Fibroblast of mammary gland (primary cell): ENCODE results near the gene CTDSPL.

ENCODE experiments used
- DNase-seq: peaks from one replicate; pipeline ENCODE4 v3.0.0-alpha.2; 2010; ENCODE audit warnings: low read depth
- H3K4me3 ChIP-seq: 2 replicates; pipeline ENCODE4 v1.5.1; 2011; ENCODE audit warnings: low read depth, mild to moderate bottlenecking, low read length, moderate library complexity; ENCODE audit not compliant: control insufficient read depth
- TF ChIP-seq, protein P1 (sequence below): conservative IDR thresholded peaks from 2 replicates; pipeline ENCODE4 v1.5.1; 2011; ENCODE audit warnings: low read depth, low read length, inconsistent platforms; ENCODE audit not compliant: control insufficient read depth, insufficient read depth

Gene CTDSPL

DNA sequence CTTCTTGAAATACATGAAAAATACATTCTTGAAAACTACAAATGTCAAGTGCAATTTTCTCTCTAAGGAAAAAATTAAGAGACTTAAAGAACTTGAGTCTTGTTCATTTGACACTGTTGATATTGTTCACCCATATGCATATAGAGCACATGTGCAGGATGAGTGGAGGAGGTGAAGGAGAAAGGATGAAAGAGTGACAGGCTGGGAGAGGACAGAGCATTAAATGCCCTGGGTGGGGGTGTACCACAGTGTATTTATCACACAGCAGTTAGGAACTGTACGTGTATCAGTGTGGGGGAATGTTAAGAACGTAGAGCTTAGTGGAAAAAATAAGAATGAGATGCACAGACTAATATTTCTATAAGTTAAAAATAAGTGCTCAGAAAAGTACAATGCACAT, 45.7 kb downstream of the CTDSPL start:
- TF ChIP-seq, protein P1, sequence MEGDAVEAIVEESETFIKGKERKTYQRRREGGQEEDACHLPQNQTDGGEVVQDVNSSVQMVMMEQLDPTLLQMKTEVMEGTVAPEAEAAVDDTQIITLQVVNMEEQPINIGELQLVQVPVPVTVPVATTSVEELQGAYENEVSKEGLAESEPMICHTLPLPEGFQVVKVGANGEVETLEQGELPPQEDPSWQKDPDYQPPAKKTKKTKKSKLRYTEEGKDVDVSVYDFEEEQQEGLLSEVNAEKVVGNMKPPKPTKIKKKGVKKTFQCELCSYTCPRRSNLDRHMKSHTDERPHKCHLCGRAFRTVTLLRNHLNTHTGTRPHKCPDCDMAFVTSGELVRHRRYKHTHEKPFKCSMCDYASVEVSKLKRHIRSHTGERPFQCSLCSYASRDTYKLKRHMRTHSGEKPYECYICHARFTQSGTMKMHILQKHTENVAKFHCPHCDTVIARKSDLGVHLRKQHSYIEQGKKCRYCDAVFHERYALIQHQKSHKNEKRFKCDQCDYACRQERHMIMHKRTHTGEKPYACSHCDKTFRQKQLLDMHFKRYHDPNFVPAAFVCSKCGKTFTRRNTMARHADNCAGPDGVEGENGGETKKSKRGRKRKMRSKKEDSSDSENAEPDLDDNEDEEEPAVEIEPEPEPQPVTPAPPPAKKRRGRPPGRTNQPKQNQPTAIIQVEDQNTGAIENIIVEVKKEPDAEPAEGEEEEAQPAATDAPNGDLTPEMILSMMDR: no peak
- DNase-seq: no peak
- no peak overlapping the region for H3K4me3 ChIP-seq

DNA sequence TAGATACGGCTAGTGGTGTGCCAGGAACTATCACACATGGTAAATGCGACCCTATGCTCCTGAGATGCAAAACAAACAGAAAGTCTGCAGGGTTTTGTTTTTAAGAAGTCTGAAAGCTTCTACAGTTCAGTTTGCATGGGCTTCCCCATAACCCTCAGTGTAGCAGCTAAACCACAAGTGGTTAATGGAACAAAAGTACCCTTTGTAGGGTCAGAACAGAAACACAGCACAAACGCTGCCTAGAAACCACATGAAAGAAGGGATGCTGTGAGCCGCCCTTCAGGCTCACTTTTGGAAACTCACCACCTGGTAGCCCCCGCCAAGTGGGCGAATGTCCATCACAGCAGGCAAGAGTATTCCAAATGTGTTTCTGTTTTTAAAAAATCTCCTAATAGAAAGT, 46.2 kb downstream of the CTDSPL start:
- TF ChIP-seq, protein P1: no peak
- DNase-seq: no peak
- H3K4me3 ChIP-seq: no peak overlapping the region

DNA sequence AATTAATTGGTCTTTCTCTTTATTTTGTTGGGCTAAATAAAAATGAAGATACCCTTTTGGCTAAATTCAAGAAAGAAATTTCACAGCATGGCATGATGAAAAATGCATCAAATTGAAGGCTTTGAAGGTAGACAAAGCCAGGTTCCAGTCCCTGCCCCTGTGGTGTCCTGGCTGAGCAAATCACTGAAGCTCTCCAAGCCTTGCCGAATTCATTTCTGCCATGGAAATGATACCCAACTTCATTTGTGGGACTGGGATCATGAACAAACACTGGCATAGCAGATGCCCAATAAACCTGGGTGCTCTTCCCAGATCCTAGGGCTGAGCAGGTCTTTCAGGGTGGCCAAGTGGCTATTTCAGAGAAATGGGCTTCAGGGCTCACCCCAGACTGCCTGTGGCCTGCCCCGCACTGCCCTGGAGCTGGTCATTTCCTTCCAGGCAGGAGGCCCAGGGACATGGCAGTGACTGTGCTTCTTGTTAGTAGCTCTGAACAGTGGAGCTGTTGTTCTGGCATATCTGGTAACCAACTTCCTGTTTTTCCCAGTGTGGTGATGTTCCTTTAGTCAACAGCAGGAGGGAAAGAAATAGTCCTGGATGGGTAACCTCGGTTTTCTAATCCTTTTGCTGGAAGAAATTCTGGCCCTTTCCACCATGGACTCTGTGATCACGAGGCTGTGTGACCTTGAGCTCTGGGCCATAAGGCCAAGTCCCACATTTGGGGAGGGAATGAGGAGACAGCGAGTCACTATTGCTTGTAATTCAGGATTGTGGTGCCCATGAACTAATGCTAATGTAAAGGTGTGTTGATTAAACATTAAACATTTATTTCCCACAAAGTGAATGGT, 47.6 kb downstream of the CTDSPL start:
- TF ChIP-seq, protein P1: no peak
- peak; percentile 9 for DNase-seq
- no peak overlapping the region for H3K4me3 ChIP-seq

DNA sequence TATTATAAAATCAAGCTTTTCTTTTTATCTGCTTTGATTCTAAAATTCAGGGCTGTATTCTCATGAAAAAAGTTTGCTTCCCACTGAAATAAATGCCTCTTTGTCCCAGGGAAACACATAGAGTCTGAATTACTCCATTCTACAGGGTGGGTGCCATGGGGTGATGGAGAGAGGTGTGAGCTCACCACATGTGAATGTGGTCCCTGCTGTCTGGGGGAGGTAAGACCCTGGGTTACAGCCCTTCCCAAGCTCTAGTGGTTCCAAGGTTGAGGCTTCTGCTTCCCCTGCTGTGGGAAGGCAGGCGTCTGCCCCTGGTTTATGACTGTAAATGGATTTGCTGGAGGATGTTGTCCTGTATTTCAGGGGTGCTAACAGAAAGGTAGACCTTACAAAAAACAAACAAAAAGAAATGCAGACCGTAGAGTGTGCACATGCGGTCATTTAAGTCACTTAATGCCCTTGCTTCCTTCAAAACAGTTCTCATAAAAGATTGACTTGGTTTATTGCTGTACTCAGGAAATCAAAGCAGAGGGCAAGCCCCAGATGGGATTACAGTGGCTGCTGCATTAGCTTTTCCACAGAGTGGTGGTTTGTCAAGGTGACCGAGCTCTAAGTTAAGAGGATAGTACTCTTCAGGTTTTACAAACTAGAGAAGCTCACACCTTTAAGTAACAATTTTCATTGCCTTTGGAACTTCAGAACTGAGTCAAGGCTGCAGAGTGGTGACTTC, 49.2 kb downstream of the CTDSPL start:
- DNase-seq: no peak
- H3K4me3 ChIP-seq: no peak overlapping the region
- TF ChIP-seq, protein P1: no peak

DNA sequence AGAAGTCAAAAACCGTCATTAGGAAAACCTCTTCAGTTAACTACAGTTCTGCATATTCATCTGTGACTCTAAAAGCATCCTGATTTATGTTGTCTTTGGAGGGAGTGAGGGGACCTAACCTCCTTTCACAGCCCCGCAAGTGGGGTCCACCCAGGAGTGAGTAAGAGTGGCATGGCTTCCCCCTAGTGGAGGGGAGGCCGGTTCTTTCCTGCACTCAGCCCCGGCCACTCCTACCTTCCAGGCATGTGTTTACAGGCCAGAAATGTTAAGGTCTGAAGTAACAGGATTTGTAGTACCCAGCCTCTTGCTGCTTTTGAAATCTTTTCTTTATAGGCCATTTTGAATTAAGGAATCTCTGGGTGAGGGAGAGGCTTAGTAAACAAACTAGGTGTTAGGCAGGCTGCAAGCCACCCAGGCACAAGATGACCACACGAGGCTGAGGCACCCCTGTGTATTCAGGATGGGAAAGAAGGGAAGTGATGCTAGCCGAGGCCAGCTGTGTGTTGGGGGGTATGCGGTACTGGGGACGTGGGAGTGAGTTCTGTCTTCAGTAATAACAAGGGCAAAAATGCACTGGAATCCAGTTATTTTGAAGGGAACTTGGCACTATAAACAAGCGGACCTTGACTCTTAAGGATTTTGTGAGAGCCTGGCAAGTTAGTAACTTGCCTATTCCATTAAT, 50.5 kb downstream of the CTDSPL start:
- no peak for DNase-seq
- TF ChIP-seq, protein P1: no peak
- H3K4me3 ChIP-seq: no peak overlapping the region

DNA sequence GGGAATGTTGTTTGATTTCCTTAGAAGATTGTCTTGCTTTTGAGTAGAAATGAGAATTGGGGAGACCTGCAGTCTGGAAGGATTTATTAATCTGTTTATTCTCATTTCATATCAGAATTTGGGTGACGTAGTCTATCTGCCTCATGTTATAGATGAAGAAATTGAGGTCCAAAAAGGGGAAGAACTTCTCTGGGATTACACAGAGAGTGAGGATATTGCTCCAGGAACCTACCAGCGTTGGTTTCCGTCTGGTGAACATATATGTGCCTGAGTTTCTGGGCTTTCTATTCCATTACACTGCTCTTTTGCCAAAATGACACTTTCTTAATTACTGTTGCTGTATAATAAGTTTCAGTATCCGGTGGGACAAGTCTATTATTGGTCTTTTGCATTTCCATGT, 51.8 kb downstream of the CTDSPL start:
- TF ChIP-seq, protein P1: no peak
- H3K4me3 ChIP-seq: no peak overlapping the region
- no peak for DNase-seq
